Measurements from ENCODE around the gene ASF1B.

Gene ASF1B

GRCh38 chr19:14112051-14112808 is 24.2 kb downstream of the ASF1B start:
- no peaks in the 10 kb centered on the region for H3K9me3 ChIP-seq (ENCODE audit: insufficient read depth, low read length)
- H4K20me1 ChIP-seq (ENCODE audit: low read depth, low read length) = 0 out of 2 replicates have a peak, but pooled peaks cover 3% of the 10 kb centered on the region
- no peaks in the 10 kb centered on the region for H3K9me2 ChIP-seq (replicated peaks; ENCODE audit: insufficient read depth, low read length)
- H3K4me2 ChIP-seq (ENCODE audit: low read depth, low read length, poor library complexity, severe bottlenecking) = no peak overlapping the region
- no peak for TF ChIP-seq EZH2phosphoT487 (conservative IDR thresholded peaks at IDR 0.05; ENCODE audit: low read length)
- H3K27ac ChIP-seq (ENCODE audit: low read depth, low read length) = no peak overlapping the region
- H3F3A ChIP-seq (ENCODE audit: insufficient read depth) = no peaks in the 10 kb centered on the region
- no peak overlapping the region for H3K9ac ChIP-seq (ENCODE audit: low read length)
- no peaks in the 10 kb centered on the region for H3K27me3 ChIP-seq (ENCODE audit: low read length)
- peaks cover 34% of the 10 kb centered on the region for H3K79me2 ChIP-seq (ENCODE audit: insufficient read depth, low read length)
- no peak overlapping the region for H3K4me3 ChIP-seq (ENCODE audit: insufficient read depth, low read length, poor library complexity, severe bottlenecking)
- no peaks in the 10 kb centered on the region for H3K36me3 ChIP-seq (ENCODE audit: low read length)
- H2AFZ ChIP-seq (ENCODE audit: low read depth, low read length, severe bottlenecking) = no peak overlapping the region

DNA sequence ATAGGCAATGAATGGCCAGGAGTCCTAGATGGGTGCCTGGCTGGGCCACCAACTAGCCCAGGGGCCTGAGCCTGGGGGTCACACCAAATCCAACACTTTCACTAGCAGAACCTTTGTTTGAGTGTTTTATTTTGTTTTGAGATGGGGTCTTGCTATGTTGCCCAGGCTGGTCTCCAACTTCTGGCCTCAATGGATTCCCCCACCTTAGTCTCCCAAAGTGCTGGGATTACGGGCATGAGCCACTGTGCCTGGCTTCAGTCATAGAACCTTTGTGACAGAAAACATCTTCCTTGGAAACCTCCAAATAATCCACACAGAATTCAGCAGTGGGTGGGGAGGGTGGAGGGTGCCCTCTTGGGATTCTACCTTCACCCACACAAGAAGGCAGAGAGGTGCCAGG is 24.9 kb downstream of the ASF1B start:
- Histone ChIP-seq H2AFZ (ENCODE audit: low read depth, low read length, severe bottlenecking) (no peak overlapping the region), H3K27ac (ENCODE audit: low read depth, low read length) (no peak overlapping the region), H3K9ac (ENCODE audit: low read length) (no peak overlapping the region), H3K4me3 (ENCODE audit: insufficient read depth, low read length, poor library complexity, severe bottlenecking) (no peak overlapping the region), H3K79me2 (ENCODE audit: insufficient read depth, low read length) (peaks cover 27% of the 10 kb centered on the region), H3K36me3 (ENCODE audit: low read length) (no peaks in the 10 kb centered on the region), H3F3A (ENCODE audit: insufficient read depth) (no peaks in the 10 kb centered on the region), H3K9me2 (replicated peaks; ENCODE audit: insufficient read depth, low read length) (no peaks in the 10 kb centered on the region), H3K4me2 (ENCODE audit: low read depth, low read length, poor library complexity, severe bottlenecking) (no peak overlapping the region), H3K9me3 (ENCODE audit: insufficient read depth, low read length) (no peaks in the 10 kb centered on the region), H3K27me3 (ENCODE audit: low read length) (no peaks in the 10 kb centered on the region), H4K20me1 (ENCODE audit: low read depth, low read length) (no peaks in the 10 kb centered on the region)
- no peak for TF ChIP-seq EZH2phosphoT487 (conservative IDR thresholded peaks at IDR 0.05; ENCODE audit: low read length)
- TF ChIP-seq, protein P1, sequence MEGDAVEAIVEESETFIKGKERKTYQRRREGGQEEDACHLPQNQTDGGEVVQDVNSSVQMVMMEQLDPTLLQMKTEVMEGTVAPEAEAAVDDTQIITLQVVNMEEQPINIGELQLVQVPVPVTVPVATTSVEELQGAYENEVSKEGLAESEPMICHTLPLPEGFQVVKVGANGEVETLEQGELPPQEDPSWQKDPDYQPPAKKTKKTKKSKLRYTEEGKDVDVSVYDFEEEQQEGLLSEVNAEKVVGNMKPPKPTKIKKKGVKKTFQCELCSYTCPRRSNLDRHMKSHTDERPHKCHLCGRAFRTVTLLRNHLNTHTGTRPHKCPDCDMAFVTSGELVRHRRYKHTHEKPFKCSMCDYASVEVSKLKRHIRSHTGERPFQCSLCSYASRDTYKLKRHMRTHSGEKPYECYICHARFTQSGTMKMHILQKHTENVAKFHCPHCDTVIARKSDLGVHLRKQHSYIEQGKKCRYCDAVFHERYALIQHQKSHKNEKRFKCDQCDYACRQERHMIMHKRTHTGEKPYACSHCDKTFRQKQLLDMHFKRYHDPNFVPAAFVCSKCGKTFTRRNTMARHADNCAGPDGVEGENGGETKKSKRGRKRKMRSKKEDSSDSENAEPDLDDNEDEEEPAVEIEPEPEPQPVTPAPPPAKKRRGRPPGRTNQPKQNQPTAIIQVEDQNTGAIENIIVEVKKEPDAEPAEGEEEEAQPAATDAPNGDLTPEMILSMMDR (IDR thresholded peaks at IDR 0.05; ENCODE audit: insufficient read depth, low read length, poor library complexity, severe bottlenecking) = no peak

- Histone ChIP-seq H2AFZ (ENCODE audit: low read depth, low read length, severe bottlenecking) (no peak overlapping the region), H3K36me3 (ENCODE audit: low read length) (no peaks in the 10 kb centered on the region), H3K9me3 (ENCODE audit: insufficient read depth, low read length) (no peaks in the 10 kb centered on the region), H3F3A (ENCODE audit: insufficient read depth) (no peaks in the 10 kb centered on the region), H3K79me2 (ENCODE audit: insufficient read depth, low read length) (peaks cover 19% of the 10 kb centered on the region), H3K4me2 (ENCODE audit: low read depth, low read length, poor library complexity, severe bottlenecking) (no peak overlapping the region), H3K27ac (ENCODE audit: low read depth, low read length) (no peak overlapping the region), H3K27me3 (ENCODE audit: low read length) (no peaks in the 10 kb centered on the region), H3K9ac (ENCODE audit: low read length) (no peak overlapping the region), H3K4me3 (ENCODE audit: insufficient read depth, low read length, poor library complexity, severe bottlenecking) (no peak overlapping the region), H3K9me2 (replicated peaks; ENCODE audit: insufficient read depth, low read length) (no peaks in the 10 kb centered on the region), H4K20me1 (ENCODE audit: low read depth, low read length) (no peaks in the 10 kb centered on the region)
- no peak for TF ChIP-seq EZH2phosphoT487 (conservative IDR thresholded peaks at IDR 0.05; ENCODE audit: low read length)
- TF ChIP-seq, protein P1 (IDR thresholded peaks at IDR 0.05; ENCODE audit: insufficient read depth, low read length, poor library complexity, severe bottlenecking) = no peak
These were observed 25.7 kb downstream of the ASF1B start for GRCh38 chr19:14110650-14111049.
